B cell (primary cell): ENCODE measurements around the gene SPPL2B. TPM values are rescaled to one million over a fixed set of nuclear protein-coding genes. Genes with fewer than 3 reads are reported as not detected.

Experiments
- ATAC-seq: fragments of 200-7000 bp; cut with Tn5 transposase; one replicate; pipeline ENCODE4 v1.10.0; 2021; ENCODE audit warnings: low read depth, mild to moderate bottlenecking, moderate number of reproducible peaks, moderate library complexity
- CTCF ChIA-PET: fragments of 350-600 bp; sonication (Branson Sonifier 250); formaldehyde crosslinking; loops from one replicate; lab custom pipeline; 2021; ENCODE audit warnings: antibody characterized with exemption, inconsistent platforms; lab: Charles Lee
- POLR2A ChIA-PET: fragments of 350-600 bp; sonication (Branson Sonifier 250); formaldehyde crosslinking; loops from one replicate; lab custom pipeline; 2021; ENCODE audit warnings: antibody characterized with exemption; lab: Charles Lee
- DNase-seq: peaks from one replicate; pipeline ENCODE4 v3.0.0; 2013
- H2AFZ ChIP-seq: 2 replicates; pipeline ENCODE4 v1.6.1; 2012; ENCODE audit warnings: mild to moderate bottlenecking, low read depth, low read length; ENCODE audit not compliant: insufficient read depth, poor library complexity, severe bottlenecking
- H3K27ac ChIP-seq, 2 donors: 1 replicate in 1 of 2; 2 replicates in 1 of 2; pipeline ENCODE4 v1.5.1; 2012 to 2013; ENCODE audit warnings: low read length in 2 of 2, mild to moderate bottlenecking in 2 of 2, moderate library complexity in 1 of 2
- H3K27me3 ChIP-seq, 4 experiments: fragments of 200-600 bp in 1 of 4; sonication (generic) in 1 of 4; replicated peaks in 1 of 4; 1 replicate in 2 of 4; 2 replicates in 2 of 4; pipeline versions ENCODE4 v1.6.1 to v1.7.0; 2013 to 2016; ENCODE audit warnings: low read length in 3 of 4, mild to moderate bottlenecking in 2 of 4, mixed read lengths in 1 of 4, moderate library complexity in 1 of 4; ENCODE audit not compliant: insufficient read depth in 4 of 4, control insufficient read depth in 3 of 4; ENCODE audit errors: control extremely low read depth in 1 of 4
- H3K36me3 ChIP-seq, 2 experiments: replicated peaks in 1 of 2; 1 replicate in 1 of 2; 2 replicates in 1 of 2; pipeline versions ENCODE4 v1.6.1 to v1.7.1; 2013; ENCODE audit warnings: low read length in 1 of 2; ENCODE audit not compliant: insufficient read depth in 2 of 2, control insufficient read depth in 1 of 2; ENCODE audit errors: control extremely low read depth in 1 of 2, extremely low read depth in 1 of 2
- H3K4me1 ChIP-seq, 2 donors: fragments of 200-600 bp in 1 of 2; sonication (generic) in 1 of 2; 1 replicate in 1 of 2; 2 replicates in 1 of 2; pipeline versions ENCODE4 v1.5.1 to v1.6.1; 2013 to 2017; ENCODE audit warnings: low read length in 2 of 2; ENCODE audit not compliant: control insufficient read depth in 2 of 2, insufficient read depth in 2 of 2
- H3K4me2 ChIP-seq: replicated peaks from 2 replicates; pipeline ENCODE3; 2012; ENCODE audit warnings: mild to moderate bottlenecking, low read depth, low read length; ENCODE audit not compliant: poor library complexity, severe bottlenecking
- H3K4me3 ChIP-seq, 5 experiments: fragments of 200-600 bp in 1 of 5; sonication (generic) in 1 of 5; 1 replicate in 3 of 5; 2 replicates in 2 of 5; pipeline versions ENCODE4 v1.5.1 to v1.7.0; 2011 to 2016; ENCODE audit warnings: low read length in 4 of 5, mild to moderate bottlenecking in 4 of 5, low read depth in 2 of 5, control low read depth in 1 of 5, moderate library complexity in 1 of 5; ENCODE audit not compliant: insufficient read depth in 1 of 5; ENCODE audit errors: control extremely low read depth in 1 of 5, extremely low read depth in 1 of 5
- H3K79me2 ChIP-seq: fragments of 200-600 bp; sonication (generic); one replicate; pipeline ENCODE4 v1.6.0; 2016; ENCODE audit warnings: low read length; ENCODE audit not compliant: control insufficient read depth, insufficient read depth
- H3K9ac ChIP-seq: fragments of 200-600 bp; sonication (generic); 2 replicates; pipeline ENCODE4 v1.6.1; 2017; ENCODE audit warnings: mild to moderate bottlenecking, low read length, moderate library complexity
- H3K9me3 ChIP-seq, 3 donors: one replicate each; pipeline versions ENCODE4 v1.6.1 to v1.7.1; 2013; ENCODE audit warnings: low read length in 2 of 3; ENCODE audit not compliant: control insufficient read depth in 2 of 3, insufficient read depth in 1 of 3; ENCODE audit errors: control extremely low read depth in 1 of 3
- H4K20me1 ChIP-seq: 2 replicates; pipeline ENCODE4 v1.6.0; 2012; ENCODE audit warnings: mild to moderate bottlenecking, low read length; ENCODE audit not compliant: insufficient read depth, control insufficient read depth, poor library complexity, severe bottlenecking
- H3K27ac Mint-ChIP-seq: one replicate; pipeline ENCODE4 v1.8.0; 2021; ENCODE audit warnings: mixed read lengths
- H3K27me3 Mint-ChIP-seq: one replicate; pipeline ENCODE4 v1.8.0; 2021; ENCODE audit warnings: mixed read lengths
- H3K4me1 Mint-ChIP-seq: one replicate; pipeline ENCODE4 v1.8.0; 2021; ENCODE audit warnings: mixed read lengths
- H3K4me3 Mint-ChIP-seq: one replicate; pipeline ENCODE4 v1.8.0; 2021; ENCODE audit warnings: mixed read lengths
- H3K9me3 Mint-ChIP-seq: one replicate; pipeline ENCODE4 v1.8.0; 2022; ENCODE audit warnings: mixed read lengths; ENCODE audit not compliant: insufficient read depth
- CTCF ChIP-seq: fragments of 200-600 bp; IDR thresholded peaks from one replicate; pipeline ENCODE4 v1.8.0; 2022; ENCODE audit warnings: antibody characterized with exemption, mild to moderate bottlenecking
- EZH2 ChIP-seq: IDR thresholded peaks from 2 replicates; pipeline ENCODE4 v1.6.1; 2012; ENCODE audit warnings: borderline replicate concordance, low read depth, mild to moderate bottlenecking, moderate library complexity, low read length; ENCODE audit not compliant: insufficient read depth, poor library complexity, severe bottlenecking
- WGBS: methylation state at CpG from one replicate; pipeline ENCODE4 v1.1.5; 2013; ENCODE audit warnings: missing lambda C conversion rate; ENCODE audit not compliant: insufficient coverage; 5-methylcytosine and 5-hydroxymethylcytosine counted together
- intact Hi-C: fragments of 100-400 bp; cut with micrococcal nuclease; formaldehyde crosslinking; loops from one replicate; pipeline ENCODE4 v1.10.0; 2022
- polyA plus RNA-seq: library from polyadenylated mRNA; depleted of rRNA; stranded (reverse); fragments of >200 nt; gene quantifications from 2 replicates; pipeline ENCODE4 v1.2.3, GENCODE V29; 2012
- total RNA-seq, 2 donors: library from RNA; stranded (reverse); fragments of 120-200 nt in 1 of 2; gene quantifications; 1 replicate in 1 of 2; 2 replicates in 1 of 2; pipeline versions ENCODE4 v1.2.3 to v1.2.4, GENCODE V29; 2013 to 2022

The SPPL2B gene
- total and polyA plus RNA-seq, 2 donors (not counting 1 experiment from before 2014, with no cell fraction given) = 415 to 479 TPM

- H3K79me2 ChIP-seq = peaks cover 100% of the 10 kb centered on the region
- peak overlapping the region in 4 of 5 experiments; percentile 23 to 55 (median 42) for H3K4me3 ChIP-seq
- Mint-ChIP-seq H3K27me3 (no peaks in the 10 kb centered on the region), H3K9me3 (peaks cover 2% of the 10 kb centered on the region), H3K4me3 (peak overlapping the region; percentile 87), H3K4me1 (peaks cover 75% of the 10 kb centered on the region), H3K27ac (peak overlapping the region; percentile 99)
- 46% methylated on average over 11 of the region's 12 CpGs for WGBS
- ATAC-seq (peak; percentile 1), DNase-seq (no peak)
- H3K36me3 ChIP-seq = peaks cover 0 to 21% of the 10 kb centered on the region in 2 experiments
- TF ChIP-seq CTCF = no peak
- TF ChIP-seq EZH2 = no peak
- peak overlapping the region; percentile 94 for H3K4me2 ChIP-seq
- ChIA-PET CTCF (interaction anchor here (0.6 to 2.6 kb wide), 8 partner anchors 13 to 97 kb away, joined by 3 to 17 read pairs (median 4); no protein-coding TSS in a partner anchor), POLR2A (interaction anchor here (0.6 to 2.8 kb wide), 20 partner anchors 8 to 290 kb away, joined by 3 to 19 read pairs (median 4); partner anchors contain the start of genes DOT1L and LINGO3)
- H3K9me3 ChIP-seq = peaks cover 0 to 11% (median 0%) of the 10 kb centered on the region in 3 donors
- no peaks in the 10 kb centered on the region for H3K27me3 ChIP-seq
- peak overlapping the region; percentile 56 for H3K9ac ChIP-seq
- H2AFZ ChIP-seq = peak overlapping the region; percentile 59
- peaks cover 26% of the 10 kb centered on the region for H4K20me1 ChIP-seq
- H3K4me1 ChIP-seq = peaks cover 58 to 68% of the 10 kb centered on the region in 2 donors
- H3K27ac ChIP-seq = peak overlapping the region; percentile 91 to 97
- intact Hi-C loops = loop anchor here (1.0 to 2.0 kb wide), 5 partner anchors 7 to 63 kb away; no protein-coding TSS in a partner anchor
Measured at GRCh38 chr19:2331601-2332246, 3.2 kb downstream of the SPPL2B start.
